Activated CD4-positive, alpha-beta T cell treated with anti-CD3 and anti-CD28 coated beads, Interleukin-2, Interleukin-6, amounts not matched to agents 100 ng/mL and 50 ng/mL, durations not matched to agents 16 hours and 8 hours (primary cell): ENCODE data around the gene PPP4R2.
"Not testable (repeated sequence)": the region's sequence is repeated elsewhere in the genome, so short reads cannot be mapped to it uniquely, and the experiment has no call there.

Experiments used
- DNase-seq: peaks from one replicate; pipeline ENCODE4 v3.0.0-alpha.2; 2020

PPP4R2 gene

GRCh38 chr3:73026760-73027113 is 30.1 kb downstream of the PPP4R2 start:
- DNase-seq: no peak

DNA sequence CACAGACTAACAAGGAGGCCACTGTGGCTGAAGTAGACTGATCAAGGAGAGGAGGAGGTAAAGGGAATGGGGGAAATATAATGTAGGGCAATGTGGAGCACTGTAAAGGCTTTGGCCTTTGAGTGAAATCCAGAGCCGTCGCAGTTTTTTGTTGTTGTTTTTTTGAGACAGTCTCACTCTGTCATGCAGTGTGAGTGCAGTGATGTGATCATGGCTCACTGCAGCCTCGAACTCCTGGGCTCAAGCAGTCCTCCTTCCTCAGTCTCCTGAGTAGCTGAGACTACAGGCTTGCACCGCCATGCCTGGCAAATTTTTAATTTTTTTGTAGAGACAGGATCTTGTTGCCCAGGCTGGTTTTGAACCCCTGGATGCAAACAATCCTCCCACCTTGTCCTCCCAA is 32.2 kb downstream of the PPP4R2 start:
- no peak for DNase-seq

- DNase-seq: peak; percentile 74
These were observed 32.7 kb downstream of the PPP4R2 start for GRCh38 chr3:73029321-73029796.

GRCh38 chr3:73030073-73030597 is 33.5 kb downstream of the PPP4R2 start:
- DNase-seq: no peak

DNA sequence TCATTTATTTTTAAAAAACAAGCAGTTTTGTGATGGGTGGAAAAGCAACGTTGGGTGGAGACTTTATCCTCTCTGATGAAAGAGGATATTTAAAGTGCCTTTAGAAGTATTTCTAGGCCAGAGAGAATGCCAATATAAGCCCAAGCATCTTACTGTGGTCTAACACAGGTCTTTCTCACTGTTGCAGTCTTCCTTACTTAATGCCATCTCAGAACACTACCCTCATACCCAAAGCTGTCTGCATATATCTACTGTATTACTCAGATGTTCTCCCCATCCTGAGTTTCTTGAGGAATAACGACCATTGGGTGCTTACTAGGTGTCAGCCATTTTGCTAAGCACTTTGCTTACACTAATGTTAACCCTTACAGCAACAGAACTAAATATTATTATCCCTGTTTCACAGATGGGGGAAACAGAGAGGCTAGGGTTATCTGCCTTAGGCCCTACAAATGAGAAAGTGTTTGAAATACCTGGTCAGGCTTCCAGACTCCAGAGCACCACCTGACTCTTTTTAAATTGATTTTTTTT is 35.0 kb downstream of the PPP4R2 start:
- DNase-seq: no peak

DNA sequence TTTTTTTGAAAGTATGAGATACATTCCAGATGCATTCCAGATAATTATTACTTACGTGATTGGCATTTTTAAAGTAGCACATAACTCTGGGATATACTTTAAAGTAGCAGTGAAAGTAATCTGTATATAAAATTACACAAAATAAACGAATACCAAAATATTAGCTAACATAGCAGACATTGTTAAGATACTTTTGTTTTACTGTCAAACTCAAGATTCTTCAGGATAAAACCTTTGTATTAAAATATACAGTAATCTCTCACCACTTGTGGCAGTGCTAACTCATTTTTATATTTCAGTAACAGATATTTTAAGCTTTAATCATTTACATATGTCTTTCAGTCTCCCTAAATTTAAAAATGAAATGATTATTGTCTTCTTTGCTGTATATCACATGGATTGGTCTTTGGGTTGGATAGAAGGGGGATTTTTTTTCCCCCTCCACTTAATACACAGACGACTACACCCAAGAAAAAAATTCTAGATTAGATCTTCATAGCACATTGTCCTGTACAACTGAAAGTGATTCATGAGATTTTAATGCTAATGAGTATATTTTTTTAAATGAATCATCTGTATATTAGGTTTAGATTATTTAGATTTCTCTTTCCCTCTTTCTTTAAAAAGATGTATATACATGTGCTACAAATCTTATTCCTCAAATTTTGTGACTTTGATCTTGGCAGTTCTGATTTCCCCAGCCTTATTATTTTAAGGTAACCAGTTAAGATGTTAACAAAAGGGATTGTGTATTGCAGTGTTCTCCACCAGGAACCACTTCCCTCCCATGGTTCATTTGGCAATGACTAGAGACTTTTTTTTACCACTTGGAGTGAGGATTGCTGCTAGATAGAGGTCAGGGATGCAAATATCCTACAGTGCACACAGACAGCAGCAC is 40.3 kb downstream of the PPP4R2 start:
- DNase-seq: no peak

DNA sequence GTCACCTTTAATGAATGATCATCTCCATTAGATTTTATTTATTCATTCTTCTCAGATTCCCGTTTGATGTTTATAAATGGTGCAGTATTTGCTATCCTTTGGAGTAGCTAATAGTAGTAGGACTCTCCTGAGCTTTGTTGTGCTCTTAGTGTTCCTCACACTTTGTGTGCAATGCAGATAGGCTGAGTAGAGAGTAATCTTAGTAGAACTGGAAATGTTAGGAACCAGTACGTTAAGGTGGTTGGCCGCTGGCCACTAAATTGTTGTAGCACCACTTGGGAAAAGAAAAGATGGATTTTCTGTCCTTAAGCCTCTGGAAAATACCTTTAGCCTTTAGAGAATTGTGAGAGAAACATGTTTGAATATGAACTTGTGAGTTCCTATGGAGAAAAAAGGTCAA is 44.9 kb downstream of the PPP4R2 start:
- no peak for DNase-seq

DNA sequence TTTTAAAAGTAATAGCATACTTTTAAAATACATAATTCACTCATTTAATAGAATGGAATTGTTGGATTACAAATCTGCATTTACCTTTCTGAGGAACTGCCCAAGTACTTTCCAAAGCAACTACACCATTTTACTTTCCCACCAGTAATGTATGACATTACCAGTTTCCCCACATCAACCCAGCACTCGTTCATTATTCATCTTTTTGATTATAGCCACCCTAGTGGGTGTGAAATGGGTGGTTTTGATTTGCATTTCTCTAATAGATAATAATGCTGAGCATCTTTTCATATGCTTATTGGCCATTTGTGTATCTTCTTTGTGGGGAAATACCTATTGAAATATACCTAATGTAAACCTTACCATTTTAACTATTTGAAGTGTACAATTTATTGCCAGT is 46.8 kb downstream of the PPP4R2 start:
- DNase-seq: no peak

DNA sequence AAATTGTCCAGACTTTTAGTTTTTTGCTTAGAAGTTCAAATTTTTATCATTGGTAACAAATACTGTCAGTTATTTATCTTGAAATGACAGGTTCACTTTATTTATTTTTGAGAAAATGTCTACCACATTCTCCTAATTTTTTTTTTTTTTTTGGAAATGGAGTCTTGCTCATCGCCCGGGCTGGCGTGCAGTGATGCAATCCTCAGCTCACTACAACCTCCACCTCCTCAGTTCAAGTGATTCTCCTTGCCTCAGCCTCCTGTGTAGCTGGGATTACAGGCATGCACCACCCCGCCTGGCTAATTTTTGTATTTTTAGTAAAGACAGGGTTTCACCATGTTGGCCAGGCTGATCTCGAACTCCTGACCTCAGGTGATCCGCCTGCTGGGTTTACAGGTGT is 48.8 kb downstream of the PPP4R2 start:
- DNase-seq: no peak

DNA sequence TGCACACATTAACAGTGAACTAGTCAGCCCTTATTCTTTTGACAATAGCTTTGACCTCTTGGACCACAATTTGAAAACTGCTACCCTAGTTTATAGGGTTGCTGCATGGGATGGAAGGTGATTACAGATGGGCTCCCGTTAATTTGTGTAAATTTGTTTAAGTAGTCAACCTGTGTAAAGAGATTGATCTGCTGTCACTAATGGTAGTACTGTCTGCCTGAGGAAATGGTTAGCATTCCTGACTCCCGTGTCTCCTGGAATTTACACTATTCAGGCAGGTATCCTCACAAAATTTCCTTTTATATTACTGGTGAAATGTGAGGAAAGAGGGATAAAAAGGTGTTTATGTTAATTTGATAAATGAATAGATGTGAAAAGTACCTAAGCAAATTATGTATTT is 49.6 kb downstream of the PPP4R2 start:
- DNase-seq: no peak

DNA sequence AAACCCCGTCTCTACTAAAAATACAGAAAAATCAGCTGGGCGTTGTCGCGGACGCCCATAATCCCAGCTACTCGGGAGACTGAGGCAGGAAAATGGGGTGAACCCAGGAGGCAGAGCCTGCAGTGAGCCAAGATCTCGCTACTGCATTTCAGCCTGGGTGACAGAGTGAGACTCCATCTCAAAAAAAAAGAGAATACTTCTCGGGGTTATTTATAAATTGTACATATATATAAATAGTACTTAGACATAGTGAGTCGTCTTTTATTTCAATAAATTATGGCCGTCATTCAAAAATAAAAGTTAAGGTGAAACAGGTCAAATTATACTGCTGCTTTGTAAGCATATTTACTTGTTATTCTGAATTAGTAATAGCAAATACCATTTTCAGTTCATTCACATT is 52.7 kb downstream of the PPP4R2 start:
- DNase-seq: no peak

DNA sequence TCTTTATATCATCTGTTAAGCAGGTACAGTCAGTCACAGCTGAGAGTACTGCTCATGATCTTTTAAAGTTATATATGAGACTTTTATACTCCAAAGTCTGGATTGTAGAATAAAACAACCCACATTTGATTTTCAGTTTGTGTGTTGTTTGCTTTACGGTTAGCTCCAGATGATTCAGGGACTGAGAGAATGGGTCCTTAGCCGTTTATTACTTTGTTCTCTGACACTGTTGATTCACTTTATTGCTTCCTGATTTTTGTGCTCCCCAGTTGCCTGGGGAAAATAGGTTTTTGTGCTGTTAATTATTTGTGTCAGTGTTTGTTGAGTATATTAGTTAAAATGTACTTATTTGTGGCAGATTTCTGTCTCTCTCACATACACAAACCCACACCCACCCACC is 56.2 kb downstream of the PPP4R2 start:
- no peak for DNase-seq

GRCh38 chr3:73055583-73055982 is 59.0 kb downstream of the PPP4R2 start:
- DNase-seq: no peak

GRCh38 chr3:73056014-73056844 is 59.6 kb downstream of the PPP4R2 start:
- DNase-seq: peak; percentile 37

- DNase-seq: no peak
These were observed 60.2 kb downstream of the PPP4R2 start for GRCh38 chr3:73056845-73057150.

GRCh38 chr3:73060302-73060723 is 63.7 kb downstream of the PPP4R2 start:
- DNase-seq: no peak

DNA sequence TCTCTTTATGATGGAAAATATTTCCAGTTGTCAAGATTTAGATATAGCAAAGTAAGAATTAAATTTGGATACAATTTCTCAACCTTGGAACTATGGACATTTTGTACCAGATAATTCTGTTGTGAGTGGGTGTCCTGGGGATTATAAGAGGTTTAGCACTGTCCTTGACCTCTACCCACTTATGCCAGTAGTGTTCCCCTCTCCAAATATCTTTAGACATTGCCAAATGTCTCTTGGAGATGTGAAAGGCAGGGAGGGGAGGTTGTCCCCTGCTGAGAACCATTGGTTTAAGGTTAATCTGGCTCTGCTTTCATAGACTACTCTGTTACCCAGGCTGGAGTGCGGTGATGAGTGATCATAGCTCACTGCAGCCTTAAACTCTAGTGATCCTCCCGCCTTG is 64.8 kb downstream of the PPP4R2 start, which contains the start of gene EBLN2:
EBLN2 (plus strand) TSS at position 244 of the 400 bp plus-strand sequence. CDS start 423 bp downstream, outside the sequence.
- no peak for DNase-seq

DNA sequence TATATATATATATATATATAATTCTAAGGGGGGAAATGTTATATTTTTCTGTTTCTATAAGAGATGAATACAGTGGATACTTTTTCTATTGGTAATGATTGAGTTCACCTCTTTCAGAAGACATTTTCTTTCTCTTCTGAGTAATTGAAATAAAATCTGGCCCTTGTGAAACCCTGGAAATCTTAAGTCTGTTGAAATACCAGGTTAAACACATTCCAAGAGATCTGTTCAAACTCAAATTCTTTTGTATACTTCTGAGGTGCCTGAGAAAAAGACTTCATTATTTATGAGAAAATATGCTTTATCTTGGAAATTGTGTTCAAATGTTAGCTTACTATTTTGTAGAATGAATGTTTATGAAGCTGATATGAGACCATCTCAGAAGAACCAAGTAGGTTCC is 69.6 kb downstream of the PPP4R2 start:
- DNase-seq: not testable (repeated sequence)

DNA sequence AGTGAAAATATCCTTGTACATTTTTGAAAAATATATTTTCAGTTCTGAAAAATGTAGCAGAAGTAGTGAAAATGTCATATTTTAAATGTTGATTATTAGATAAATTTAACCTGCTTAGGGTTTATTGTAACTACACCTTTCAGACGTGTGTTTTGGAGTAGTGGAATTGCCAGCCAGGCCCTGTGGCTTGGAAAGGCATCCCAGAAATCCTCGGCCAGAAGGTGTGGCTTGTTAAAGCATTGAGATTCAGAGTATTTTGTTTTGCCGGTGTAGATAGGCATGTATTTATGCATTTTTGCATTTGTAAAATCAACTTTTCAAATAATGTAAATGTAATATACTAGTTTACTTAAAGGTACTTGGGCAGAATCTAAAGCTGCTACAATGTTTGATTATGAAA is 71.8 kb downstream of the PPP4R2 start:
- DNase-seq: no peak

DNA sequence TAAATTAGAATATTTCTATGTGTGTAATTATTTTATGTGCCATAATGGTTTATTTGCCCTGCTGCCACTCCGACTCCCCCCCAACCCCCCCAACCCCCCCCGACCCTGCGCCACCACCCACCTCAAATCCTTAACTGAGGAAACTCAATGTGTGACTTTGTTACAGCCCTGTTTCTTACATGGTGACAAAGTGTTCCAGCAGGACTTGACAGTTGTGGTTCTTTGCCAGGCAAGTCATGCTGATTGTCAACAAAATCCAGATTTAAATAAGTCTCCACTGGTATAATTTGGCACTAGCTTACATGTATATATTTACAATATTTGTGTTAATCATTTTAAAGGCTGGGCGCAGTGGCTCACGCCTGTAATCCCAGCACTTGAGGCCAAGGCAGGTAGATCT is 72.6 kb downstream of the PPP4R2 start:
- DNase-seq: no peak

GRCh38 chr3:73069775-73070444 is 73.3 kb downstream of the PPP4R2 start:
- DNase-seq: no peak

DNA sequence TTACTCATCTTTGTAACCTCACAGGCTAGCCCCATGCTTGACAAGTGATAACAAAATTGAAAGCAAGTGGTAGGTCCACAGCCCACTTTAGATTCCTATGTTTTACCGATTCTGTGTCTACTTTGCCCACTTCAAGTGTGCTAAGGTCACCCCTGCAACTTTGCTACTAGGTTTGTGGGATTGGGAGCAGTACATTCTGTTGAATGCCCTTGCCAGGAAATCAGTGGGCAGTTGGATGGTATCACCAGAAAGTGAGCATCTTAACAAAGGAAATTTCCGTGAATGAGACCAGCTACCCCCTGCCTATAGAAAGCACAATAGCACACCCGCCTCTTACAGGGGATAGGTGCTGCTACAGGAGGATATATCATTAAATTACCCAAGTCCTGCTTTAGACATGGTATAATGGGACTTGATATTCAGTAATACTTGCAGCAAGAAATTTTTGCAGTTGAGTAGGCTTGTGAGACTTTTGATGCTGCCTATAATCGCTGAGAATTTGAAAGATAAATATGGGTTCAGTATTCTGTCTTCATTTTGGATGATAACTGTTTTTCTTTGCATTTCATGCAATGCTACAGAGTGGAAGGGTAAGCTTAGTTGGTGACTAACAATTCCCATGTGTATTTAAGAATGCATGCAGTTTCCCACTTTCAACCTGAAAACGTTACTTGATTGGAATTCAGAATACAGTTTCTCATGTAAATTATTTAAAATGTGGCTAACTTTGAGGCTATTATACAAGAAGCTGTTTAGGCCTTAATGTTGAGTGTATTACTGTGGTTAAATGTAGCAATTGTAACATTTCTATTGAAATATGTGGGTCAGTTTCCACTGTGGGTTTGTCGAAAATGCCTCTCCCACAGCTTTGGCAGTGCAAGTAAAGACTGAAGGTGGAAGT is 74.3 kb downstream of the PPP4R2 start:
- no peak for DNase-seq
